Nephron (organoid): ENCODE measurements around the gene MRPS33.
"Not testable (repeated sequence)": the region's sequence is repeated elsewhere in the genome, so short reads cannot be mapped to it uniquely, and the experiment has no call there.

Experiments used
- H3K27ac Mint-ChIP-seq, 3 experiments: 2 replicates each; pipeline ENCODE4 v1.8.0; 2020; ENCODE audit warnings: mixed read lengths in 3 of 3, mild to moderate bottlenecking in 2 of 3, moderate library complexity in 1 of 3
- H3K27me3 Mint-ChIP-seq: 2 replicates; pipeline ENCODE4 v1.8.0; 2021; ENCODE audit warnings: low read depth, mild to moderate bottlenecking, moderate library complexity, mixed read lengths
- H3K36me3 Mint-ChIP-seq: 2 replicates; pipeline ENCODE4 v1.8.0; 2020; ENCODE audit warnings: low read depth, mixed read lengths
- H3K4me1 Mint-ChIP-seq: 2 replicates; pipeline ENCODE4 v1.8.0; 2020; ENCODE audit warnings: mixed read lengths
- H3K4me3 Mint-ChIP-seq, 3 experiments: 2 replicates each; pipeline ENCODE4 v1.8.0; 2020; ENCODE audit warnings: mild to moderate bottlenecking in 3 of 3, mixed read lengths in 3 of 3, moderate library complexity in 2 of 3
- H3K9me3 Mint-ChIP-seq: 2 replicates; pipeline ENCODE4 v1.8.0; 2020; ENCODE audit warnings: mixed read lengths
- TF ChIP-seq, protein P1 (sequence below), 3 experiments: fragments of 200-600 bp; sonication (generic); IDR thresholded peaks; one replicate each; pipeline ENCODE4 v1.5.0; 2021; ENCODE audit warnings: antibody characterized with exemption in 3 of 3; ENCODE audit not compliant: unreplicated experiment in 3 of 3

MRPS33 gene

DNA sequence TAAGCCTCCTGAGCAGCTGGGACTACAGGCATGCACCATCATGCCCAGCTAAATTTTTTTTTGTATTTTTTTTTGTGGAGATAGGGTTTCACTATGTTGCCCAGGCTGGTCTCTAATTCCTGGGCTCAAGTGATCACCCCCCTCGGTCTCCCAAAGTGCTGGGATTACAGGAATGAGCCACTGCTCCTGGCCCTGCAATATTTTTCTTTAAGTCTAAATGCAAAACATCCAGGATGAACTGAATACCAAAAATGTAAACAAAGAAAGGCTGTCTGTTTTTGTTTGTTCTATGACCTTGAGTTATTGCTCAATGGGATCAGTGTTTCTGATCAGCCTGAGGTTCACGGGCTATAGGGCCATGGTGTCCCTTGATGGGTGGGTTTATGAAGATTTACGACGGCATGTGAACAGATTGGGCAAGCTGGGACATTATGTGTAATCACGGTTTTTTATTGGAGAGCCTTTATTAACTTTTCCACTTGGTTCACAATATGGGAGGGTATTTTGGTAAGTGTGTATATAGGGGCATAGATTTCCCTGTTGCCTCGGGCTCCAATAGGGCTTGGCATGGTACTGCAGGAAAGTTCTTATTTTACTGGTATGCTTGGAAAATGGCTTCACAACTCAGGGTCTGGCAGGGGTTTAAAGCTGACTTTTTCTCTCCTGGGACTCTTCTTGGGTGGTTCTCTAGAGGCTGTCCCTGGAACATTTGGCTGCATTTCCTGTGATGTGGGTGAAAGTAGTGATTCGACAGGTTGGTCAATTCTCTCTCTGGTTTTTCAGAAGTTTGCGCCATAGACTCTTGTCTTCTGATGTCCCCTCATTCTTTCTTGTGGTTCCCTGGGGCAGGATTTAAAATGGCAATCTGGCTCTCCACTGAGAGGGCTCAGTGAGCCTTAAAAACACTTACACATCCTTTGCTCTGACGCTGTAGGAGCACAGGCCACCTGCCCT, 41.6 kb downstream of the MRPS33 start:
- TF ChIP-seq, protein P1, sequence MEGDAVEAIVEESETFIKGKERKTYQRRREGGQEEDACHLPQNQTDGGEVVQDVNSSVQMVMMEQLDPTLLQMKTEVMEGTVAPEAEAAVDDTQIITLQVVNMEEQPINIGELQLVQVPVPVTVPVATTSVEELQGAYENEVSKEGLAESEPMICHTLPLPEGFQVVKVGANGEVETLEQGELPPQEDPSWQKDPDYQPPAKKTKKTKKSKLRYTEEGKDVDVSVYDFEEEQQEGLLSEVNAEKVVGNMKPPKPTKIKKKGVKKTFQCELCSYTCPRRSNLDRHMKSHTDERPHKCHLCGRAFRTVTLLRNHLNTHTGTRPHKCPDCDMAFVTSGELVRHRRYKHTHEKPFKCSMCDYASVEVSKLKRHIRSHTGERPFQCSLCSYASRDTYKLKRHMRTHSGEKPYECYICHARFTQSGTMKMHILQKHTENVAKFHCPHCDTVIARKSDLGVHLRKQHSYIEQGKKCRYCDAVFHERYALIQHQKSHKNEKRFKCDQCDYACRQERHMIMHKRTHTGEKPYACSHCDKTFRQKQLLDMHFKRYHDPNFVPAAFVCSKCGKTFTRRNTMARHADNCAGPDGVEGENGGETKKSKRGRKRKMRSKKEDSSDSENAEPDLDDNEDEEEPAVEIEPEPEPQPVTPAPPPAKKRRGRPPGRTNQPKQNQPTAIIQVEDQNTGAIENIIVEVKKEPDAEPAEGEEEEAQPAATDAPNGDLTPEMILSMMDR (IDR thresholded peaks at IDR 0.05; ENCODE audit: unreplicated experiment in 3 of 3): no peak
- Mint-ChIP-seq H3K27ac (no peak overlapping the region), H3K9me3 (no peaks in the 10 kb centered on the region), H3K4me1 (no peaks in the 10 kb centered on the region), H3K36me3 (no peaks in the 10 kb centered on the region), H3K4me3 (no peak overlapping the region), H3K27me3 (no peaks in the 10 kb centered on the region)

DNA sequence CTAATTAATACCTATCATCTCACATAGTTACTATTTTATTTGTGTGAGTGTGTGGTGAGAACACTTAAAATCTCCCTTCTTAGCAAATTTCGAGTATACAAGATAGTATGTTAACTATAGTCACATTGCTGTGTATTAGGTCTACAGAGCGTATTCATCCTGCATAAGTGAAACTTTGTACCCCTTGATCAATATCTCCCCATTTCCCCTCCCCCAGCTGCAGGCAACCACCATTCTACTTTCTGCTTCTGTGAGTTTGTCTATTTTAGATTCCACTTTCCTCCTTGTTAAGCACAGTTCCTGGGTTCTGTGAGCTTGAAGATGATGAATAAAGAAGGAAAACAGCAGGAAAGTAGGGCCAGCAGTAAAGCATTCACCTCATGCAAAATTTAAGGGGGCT, 42.4 kb downstream of the MRPS33 start:
- H3K4me3 Mint-ChIP-seq: no peak overlapping the region

DNA sequence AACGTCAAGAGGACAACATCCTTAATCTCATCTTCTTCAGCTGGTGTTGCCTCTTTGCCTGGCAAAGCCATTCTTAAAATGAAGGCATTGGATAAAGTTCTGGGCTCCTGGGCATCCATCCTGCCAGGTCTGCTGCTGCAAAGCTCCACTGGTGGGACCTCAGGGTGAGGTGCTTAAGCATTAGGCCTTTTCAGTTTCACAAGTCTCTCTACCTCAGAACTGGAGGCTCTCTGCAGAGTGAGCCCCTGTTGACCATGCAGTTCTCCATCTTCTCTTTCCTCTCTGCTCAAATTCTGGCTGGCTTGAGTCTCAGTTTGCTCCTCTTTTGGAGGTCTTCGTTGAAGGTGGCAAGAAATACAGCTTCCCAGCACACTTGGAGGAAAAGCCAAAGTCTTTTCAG, 47.3 kb downstream of the MRPS33 start:
- H3K27me3 Mint-ChIP-seq: no peaks in the 10 kb centered on the region
- no peaks in the 10 kb centered on the region for H3K36me3 Mint-ChIP-seq
- no peak overlapping the region for H3K4me3 Mint-ChIP-seq
- H3K9me3 Mint-ChIP-seq: no peaks in the 10 kb centered on the region
- TF ChIP-seq, protein P1 (IDR thresholded peaks at IDR 0.05; ENCODE audit: unreplicated experiment in 3 of 3): no peak
- no peaks in the 10 kb centered on the region for H3K4me1 Mint-ChIP-seq
- H3K27ac Mint-ChIP-seq: no peak overlapping the region

More for the DNA sequence above, 42.4 kb downstream of the MRPS33 start:
- TF ChIP-seq, protein P1 (IDR thresholded peaks at IDR 0.05; ENCODE audit: unreplicated experiment in 3 of 3): no peak
- no peaks in the 10 kb centered on the region for H3K27me3 Mint-ChIP-seq
- no peak overlapping the region for H3K27ac Mint-ChIP-seq
- no peaks in the 10 kb centered on the region for H3K36me3 Mint-ChIP-seq
- no peaks in the 10 kb centered on the region for H3K4me1 Mint-ChIP-seq
- H3K9me3 Mint-ChIP-seq: no peaks in the 10 kb centered on the region

DNA sequence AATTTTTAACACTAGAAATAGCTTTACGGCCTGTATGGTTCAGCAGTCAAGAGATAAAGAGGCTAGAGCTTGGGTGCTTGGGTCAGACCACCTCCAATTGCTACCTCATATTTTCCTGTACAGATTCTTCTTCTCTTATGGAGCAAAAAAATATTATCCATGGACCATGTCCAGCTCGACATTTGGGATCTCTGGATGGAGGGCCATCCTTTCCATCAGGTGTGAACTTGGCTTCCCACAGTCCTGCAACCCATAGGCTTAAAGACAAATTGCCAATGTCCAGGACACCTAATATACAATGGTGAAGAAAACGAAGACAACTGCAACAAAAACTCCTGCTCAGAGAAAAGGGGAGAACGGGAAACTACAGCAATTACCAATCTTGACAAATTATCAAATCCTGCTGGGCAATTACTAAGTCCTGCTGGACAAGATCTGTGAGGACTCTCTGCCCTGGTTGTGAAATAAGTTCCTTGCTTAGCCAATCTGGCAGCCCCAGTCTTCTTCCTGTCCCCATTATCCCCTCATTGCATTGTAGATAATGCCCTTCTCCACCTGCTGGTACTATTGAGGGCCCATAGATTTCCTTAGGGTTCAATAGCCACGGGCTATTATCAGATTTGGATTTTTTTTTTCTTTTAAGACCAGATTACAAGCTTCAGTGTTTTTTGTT, 48.1 kb downstream of the MRPS33 start:
- H3K27ac Mint-ChIP-seq: peak overlapping the region in 1 of 3 experiments; percentile 20
- no peaks in the 10 kb centered on the region for H3K4me1 Mint-ChIP-seq
- H3K27me3 Mint-ChIP-seq: no peaks in the 10 kb centered on the region
- TF ChIP-seq, protein P1 (IDR thresholded peaks at IDR 0.05; ENCODE audit: unreplicated experiment in 3 of 3): no peak
- no peaks in the 10 kb centered on the region for H3K36me3 Mint-ChIP-seq
- H3K4me3 Mint-ChIP-seq: no peak overlapping the region
- H3K9me3 Mint-ChIP-seq: no peaks in the 10 kb centered on the region

DNA sequence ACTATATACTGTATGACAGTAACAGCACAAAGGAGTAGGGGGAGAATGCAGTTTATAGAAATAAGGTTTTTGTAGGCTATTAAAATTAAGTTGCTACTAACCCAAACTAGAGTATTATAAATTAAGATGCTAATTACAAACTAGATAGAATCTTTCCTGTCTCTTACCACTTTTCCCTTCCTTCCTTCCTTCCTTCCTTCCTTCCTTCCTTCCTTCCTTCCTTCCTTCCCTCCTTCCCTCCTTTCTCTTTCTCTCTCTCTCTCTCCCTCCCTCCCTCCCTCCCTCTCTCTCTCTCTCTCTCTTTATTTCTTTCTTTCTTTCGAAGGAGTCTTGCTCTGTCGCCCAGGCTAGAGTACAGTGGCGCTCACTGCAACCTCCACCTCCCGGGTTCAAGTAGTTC, 53.6 kb downstream of the MRPS33 start:
- Mint-ChIP-seq H3K27me3 (no peaks in the 10 kb centered on the region), H3K27ac (no peak overlapping the region), H3K9me3 (peaks cover 9% of the 10 kb centered on the region), H3K4me1 (no peaks in the 10 kb centered on the region), H3K36me3 (no peaks in the 10 kb centered on the region), H3K4me3 (no peak overlapping the region)
- TF ChIP-seq, protein P1 (IDR thresholded peaks at IDR 0.05; ENCODE audit: unreplicated experiment in 3 of 3): no peak

DNA sequence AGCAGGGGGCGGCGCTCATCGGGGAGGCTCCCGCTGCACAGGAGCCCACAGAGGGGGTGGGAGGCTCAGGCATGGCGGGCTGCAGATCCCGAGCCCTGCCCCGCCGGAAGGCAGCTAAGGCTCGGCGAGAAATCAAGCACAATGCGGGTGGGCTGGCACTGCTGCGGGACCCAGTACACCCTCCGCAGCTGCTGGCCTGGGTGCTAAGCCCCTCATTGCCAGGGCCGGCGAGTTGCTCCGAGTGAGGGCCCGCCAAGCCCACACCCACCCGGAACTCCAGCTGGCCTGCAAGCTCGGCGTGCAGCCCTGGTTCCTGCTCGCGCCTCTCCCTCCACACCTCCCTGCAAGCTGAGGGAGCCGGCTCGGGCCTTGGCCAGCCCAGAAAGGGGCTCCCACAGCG, 57.8 kb downstream of the MRPS33 start:
- not testable (repeated sequence) for H3K27me3 Mint-ChIP-seq, H3K36me3 Mint-ChIP-seq, H3K4me1 Mint-ChIP-seq, H3K27ac Mint-ChIP-seq, H3K4me3 Mint-ChIP-seq
- peaks cover 14% of the 10 kb centered on the region for H3K9me3 Mint-ChIP-seq
